HG03039 (cell line): Measurements from ENCODE around the gene XCL1.
"Not testable (repeated sequence)": the region's sequence is repeated elsewhere in the genome, so short reads cannot be mapped to it uniquely, and the experiment has no call there.

Experiments
- ATAC-seq: cut with Tn5 transposase; IDR thresholded peaks from one replicate; pipeline ENCODE4 v1.9.1; 2021; ENCODE audit warnings: mild to moderate bottlenecking, moderate library complexity; ENCODE audit not compliant: unreplicated experiment

The XCL1 gene, protein sequence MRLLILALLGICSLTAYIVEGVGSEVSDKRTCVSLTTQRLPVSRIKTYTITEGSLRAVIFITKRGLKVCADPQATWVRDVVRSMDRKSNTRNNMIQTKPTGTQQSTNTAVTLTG

DNA sequence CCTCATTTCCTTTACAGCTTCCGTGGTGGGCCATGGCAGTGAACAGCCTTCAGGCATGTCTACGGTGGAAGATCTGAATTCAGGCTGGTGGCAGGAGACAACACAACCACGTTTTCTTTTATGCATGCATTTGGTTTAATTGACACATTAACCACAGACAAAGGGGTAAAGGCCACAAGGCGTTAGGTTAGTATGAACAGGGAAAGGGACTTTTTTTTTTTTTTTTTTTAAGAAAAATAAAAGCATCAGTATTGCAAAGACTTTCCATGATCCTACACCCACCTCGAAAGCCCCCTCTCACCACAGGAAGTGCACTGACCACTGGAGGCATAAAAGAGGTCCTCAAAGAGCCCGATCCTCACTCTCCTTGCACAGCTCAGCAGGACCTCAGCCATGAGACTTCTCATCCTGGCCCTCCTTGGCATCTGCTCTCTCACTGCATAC, at the start of gene XCL1:
Gene XCL1, plus strand, starts transcription at position 361 of the 444 bp plus-strand sequence. Its CDS starts 33 bp downstream, at position 394.
- not testable (repeated sequence) for ATAC-seq

DNA sequence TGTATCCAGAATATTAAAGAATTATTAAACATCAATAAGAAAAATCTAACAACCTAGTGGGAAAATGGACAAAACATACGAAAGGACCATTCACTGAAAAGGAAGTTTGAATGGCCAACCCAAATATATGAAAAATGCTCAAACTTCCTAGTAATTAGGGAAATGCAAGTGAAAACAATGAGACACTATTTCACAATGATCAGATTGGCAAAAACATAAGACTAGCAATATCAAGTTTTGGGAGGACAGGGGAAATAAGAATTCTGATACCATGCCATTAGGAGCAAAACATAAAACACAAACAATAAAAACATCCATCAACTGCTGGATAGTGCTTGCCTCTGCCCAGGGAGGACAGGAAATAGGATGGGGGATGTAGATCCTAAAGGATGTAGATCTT, 46.9 kb upstream of the XCL1 start:
- no peak for ATAC-seq

DNA sequence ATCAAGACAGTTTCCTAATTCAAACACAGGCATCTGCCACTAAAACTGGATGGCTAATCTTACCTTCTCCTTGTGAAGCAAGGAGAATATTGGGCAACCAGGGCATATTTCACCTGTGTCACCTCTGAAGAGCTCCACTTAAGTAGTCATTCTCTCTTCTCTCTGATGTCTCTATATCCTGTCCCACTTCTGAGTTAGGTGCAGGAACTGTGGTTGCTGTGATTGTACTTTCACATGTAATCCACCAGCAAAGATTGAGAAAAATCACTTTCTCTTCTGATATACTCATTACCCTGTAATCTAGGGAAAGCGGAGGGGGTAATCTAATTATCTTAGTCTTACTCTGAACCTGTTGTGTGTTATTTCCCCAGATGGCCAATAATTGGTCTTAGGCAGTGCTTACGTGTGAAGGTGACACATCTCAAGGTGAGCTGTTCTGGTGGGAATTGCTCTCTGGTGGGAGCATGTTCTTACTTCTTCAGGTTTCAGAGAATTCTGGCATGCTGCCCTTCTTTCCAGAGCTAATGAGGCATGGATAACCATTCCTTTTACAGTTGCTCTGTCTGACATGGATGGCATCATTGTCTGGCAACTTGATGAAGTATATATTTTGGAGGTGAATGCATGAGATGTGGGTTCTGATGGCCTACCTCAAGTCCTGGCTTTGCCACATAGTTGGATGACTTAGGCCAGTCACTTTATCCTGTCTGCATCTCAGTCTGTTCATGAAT, 44.6 kb upstream of the XCL1 start:
- no peak for ATAC-seq

DNA sequence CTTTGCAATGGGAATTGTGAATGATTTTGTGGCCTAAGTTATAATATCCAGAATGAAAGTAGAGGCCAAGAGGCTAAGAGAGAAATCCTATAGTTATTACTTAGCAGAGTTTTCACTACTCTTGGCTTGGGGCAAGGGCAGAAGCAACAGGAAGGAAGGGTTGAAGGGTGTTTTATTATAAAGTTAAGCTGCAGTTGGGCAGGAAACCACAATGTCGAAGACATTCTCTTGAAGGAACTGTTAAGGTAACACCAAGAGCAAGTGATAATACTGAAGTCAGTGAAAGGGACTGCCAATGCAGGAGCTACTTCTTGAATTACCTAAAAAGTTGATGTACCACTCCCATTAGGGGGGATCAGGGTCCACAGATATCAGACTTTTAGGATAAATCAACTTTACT, 40.9 kb upstream of the XCL1 start:
- ATAC-seq, result no peak

DNA sequence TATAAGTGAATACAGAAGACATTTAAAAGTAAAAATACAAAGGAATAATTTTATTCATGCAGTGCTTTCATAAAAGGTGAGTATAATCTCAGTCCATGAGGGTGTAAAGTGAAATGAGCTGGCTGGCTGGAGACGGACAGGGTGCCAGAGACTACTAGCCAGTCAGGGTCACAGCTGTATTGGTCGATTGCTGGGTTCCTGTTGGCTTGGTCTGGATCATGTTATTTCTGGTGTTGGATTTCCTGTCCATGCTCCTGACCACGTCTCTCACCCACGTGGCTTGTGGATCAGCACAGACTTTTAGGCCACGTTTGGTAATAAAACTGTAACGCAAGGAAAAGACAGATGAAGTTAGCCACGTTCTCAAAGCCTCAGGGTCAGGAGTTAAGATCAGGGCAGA, 35.6 kb upstream of the XCL1 start:
- not testable (repeated sequence) for ATAC-seq

DNA sequence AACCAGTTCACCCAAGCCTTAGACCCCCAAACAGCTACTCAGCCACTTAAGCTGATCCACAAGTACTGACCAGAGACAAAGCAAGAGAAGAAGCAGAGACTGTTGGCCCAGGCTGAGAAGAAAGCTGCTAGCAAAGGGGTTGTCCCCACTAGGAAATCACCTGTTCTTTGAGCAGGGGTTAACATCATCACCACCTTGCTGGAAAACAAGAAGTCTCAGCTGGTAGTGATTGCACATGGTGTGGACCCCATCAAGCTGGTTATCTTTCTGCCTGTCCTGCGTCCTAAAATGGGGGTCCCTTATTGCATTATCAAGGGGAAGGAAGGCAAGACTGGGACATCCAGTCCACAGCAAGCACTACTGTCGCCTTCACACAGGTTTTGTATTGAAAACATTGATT, 33.4 kb upstream of the XCL1 start:
- not testable (repeated sequence) for ATAC-seq

DNA sequence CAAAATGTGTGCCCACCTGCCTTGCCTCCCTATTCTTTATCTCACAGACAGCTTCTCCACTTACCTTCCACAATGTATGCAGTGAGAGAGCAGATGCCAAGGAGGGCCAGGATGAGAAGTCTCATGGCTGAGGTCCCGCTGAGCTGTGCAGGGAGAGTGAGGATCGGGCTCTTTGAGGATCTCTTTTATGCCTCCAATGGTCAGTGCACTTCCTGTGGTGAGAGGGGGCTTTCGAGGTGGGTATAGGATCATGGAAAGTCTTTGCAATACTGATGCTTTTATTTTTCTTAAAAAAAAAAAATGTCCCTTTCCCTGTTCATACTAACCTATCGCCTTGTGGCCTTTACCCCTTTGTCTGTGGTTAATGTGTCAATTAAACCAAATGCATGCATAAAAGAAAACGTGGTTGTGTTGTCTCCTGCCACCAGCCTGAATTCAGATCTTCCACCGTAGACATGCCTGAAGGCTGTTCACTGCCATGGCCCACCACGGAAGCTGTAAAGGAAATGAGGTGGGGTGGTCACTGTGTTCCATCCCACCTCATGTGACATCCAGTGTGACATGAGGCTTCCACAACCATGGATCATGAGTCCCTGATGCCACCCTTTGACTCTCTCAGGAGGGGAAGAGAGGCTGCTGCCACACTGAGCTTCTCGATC, 32.4 kb upstream of the XCL1 start, which contains the start of gene XCL2:
Gene XCL2, minus strand, starts transcription at position 158 of the 659 bp plus-strand sequence. Its CDS starts 33 bp downstream, at position 125.
- not testable (repeated sequence) for ATAC-seq

DNA sequence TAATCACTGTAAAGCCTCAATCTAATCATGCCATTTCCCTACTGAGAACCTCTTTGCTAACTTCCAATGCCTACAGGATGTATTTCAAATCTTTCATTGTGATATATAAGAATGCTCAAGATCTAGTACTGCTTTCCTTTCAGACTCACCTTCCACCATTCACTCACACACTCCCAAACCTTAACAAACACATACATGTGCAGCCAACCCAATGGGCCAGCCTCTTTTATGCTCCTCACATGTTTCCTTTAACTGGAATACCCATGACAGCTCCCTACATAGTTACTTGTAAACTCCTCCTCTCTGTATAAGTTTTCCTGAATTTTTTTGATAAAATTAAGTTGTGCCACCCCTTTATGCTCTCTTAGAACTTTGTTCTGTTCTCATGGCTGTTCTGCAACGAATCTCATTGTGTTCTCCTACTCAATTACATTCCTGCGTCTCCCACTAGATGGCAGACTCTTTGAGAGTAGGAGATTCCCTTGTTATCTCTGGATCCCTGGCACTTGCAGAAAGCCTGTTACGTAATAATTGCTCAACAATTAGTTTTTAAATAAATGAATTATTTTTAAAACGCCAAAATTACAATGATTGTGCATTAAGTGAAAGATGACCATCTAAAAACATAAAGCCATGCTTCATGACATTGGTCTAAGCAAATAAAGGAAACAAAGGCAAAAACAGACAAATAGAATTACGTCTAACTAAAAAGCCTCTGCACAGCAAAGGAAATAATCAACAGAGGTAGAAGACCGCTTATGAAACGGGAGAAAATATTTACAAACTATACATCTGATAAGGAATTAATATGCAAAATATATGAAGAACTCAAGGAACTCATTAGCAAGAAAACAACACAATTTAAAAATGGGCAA, 30.5 kb upstream of the XCL1 start:
- not testable (repeated sequence) for ATAC-seq

DNA sequence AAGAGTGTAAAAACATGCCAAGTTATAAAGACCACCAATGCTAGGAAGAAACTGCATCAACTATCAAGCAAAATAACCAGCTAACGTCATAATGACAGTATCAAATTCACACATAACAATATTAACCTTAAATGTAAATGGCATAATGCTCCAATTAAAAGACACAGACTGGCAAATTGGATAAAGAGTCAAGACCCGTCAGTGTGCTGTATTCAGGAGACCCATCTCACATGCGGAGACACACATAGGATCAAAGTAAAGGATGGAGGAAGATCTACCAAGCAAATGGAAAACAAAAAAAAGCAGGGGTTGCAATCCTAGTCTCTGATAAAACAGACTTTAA, 29.9 kb upstream of the XCL1 start:
- not testable (repeated sequence) for ATAC-seq

DNA sequence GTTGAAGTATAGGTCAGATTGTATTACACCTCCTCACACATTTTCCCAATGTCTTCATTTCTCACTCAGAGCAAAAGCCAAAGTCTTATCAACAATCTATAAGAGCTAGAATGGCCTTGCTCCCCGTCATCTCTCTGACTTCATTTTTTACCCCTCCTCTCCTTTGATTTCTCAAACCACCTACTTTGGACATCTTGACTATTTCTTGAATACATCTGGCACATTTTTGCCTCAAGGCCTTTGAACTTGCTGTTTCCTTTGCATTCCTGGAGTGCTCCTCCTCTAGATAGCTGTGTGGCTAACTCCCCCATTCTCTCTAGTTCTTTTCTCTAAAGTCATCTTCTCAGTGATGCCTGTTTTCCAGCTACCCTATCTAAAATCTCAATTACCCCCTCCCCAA, 25.4 kb upstream of the XCL1 start:
- no peak for ATAC-seq

DNA sequence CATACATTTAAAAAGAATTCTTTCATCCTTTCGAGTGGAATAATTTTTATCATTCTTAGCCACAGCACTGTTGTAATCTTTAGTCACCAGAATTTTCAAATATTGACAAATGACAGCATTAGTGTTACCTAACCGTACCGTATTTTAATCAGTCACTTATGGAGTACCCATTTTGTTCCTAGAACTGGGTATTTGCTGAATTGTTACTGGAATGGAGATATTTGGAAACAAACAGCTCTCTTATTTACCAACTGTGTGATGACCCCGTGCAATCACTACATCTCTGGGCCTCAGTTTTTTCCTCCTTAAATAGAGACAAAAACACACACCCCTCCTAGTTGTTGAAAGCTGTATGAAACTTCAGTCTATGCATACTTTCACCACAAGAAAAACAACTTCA, 24.7 kb upstream of the XCL1 start:
- no peak for ATAC-seq

DNA sequence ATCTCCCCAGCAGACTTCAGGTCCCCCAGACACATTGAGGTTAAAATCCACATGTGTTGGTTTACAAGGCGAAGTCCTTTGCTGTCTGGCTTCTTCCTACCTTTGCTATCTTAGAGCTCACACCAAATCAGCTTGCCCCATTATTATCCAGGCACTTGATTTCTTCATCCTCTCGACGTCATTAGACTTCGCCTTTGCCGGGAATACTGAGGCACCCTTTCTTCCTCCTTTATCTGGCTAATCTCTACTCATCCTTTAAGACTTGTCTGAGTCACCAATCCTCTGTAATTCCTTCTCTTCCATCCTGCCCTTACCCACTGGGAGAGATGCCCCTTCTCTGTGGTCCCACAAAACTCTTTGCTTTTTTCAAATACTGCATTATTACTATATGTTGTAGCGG, 23.4 kb upstream of the XCL1 start:
- no peak for ATAC-seq

DNA sequence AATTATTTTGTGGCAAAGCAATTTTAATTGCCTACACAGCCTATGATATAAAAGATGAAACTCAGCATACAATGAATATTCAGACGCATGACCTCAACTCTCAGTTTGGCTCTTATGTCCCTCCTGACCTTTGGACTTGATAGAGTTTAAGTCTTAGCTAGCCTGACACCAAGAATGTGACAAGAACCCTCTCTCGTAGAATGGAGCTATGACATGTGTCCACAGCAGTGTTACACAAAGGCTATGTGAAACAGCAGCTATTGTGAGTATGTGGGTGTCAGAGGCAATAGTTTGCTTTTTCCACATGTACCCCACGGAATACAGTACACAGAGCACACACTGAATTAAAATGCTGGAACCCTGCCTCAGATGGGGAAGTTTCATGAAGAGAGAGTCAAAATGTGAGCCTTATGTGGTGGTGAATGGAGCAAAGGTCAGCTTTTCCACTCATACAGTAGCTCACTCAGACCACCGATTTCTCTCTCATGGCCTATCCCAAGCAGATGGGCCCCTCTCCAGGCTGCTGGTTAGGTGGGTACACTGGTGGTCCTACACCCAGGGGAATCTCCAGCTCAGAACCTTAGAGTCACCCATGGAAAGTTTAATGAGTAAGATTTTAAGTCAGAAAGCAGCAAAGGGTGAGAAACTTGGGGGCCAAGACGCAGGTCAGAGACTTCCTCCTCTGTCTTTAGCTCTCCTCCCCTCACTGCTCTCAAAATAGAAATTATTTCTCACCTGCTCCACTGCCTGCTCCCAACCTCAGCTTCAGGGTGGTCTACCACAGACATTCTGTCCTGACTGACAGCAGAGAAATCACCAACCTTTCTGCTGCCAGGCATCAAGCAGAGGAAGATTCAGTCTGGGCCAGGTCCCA, 22.5 kb upstream of the XCL1 start:
- ATAC-seq, result no peak

DNA sequence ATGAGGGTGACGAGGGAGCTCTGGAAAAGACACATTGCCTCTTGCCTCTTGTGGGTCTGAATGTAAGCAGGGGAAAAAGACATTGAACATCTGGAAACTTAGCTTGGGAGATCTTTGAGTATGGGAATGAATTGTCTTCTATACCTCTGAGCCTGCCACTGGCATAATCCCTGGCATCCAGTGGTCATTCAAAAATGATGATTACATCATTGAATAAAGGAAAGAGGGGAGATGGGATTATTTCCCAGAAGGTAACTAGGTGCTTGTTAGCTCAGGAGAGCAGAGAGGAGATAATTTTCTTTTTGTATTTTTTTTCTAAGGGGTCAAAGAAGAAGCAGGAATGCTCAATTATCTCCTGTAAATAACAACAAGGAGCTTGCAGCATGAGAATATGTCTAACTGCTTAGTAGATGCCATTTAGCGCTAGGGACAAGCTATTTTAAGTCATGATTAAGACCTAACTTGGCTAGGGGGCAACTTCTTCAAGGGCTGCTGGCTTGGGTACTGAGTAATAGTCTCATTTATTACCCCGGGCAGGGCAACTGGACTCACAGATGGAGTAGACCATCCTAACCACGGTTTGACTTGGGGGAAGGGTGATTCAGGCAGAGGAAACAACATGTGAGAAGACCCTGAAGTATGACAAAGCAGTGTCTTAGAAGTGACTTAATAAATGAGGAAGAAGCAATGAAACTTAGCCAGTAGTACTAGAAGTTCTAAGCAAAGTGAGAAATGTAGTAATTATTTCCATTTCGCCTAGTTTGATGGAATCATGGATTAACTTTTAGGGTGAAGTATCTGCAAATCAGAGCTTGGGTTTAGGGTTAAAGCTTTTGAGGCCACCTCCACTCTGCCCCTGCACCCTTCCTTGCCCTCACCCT, 21.6 kb upstream of the XCL1 start:
- ATAC-seq, result no peak

DNA sequence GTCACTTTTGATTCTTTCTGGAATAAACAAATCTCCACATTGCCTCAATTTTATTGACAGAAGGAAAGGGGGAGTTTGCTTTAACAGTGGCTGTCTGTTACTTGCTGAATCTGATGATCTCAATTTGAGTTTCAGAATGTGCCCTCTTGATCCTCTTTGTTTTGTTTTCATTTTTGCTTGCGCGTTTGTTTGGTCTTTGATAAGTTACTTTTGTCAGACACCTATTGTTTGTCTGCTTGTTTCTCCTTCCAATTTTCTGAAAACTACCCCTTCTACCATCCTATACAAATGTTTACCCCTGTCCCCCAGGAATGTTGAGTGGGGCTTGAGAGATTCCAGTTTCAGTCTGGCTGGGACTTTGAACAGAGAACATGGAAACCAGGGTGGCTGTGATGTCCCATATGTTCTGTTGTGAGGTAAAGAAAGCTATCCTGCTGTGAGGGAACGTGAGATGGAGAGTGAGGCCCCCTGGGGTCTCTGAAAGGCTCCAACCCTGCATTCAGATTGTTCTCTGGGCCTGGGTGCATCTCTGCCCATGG, 20.8 kb upstream of the XCL1 start:
- ATAC-seq, result no peak

DNA sequence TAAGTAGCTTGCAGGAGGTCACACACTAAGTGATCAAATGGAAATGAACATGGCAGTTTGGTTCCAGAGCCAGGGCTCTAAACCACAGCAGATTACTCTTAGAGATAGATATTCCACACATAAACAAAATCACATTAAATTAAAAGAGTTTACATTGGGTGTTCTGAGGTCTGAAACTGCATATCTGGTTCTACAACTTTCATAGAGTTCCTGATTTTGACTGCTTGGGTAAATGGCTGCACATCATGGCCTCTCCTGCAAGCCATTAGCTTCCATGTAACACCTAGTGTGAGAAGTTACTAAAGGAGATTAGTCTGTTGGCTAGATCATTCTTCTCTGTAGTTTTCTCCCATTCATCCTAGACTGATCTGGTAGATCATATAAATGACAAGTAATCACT, 19.8 kb upstream of the XCL1 start:
- ATAC-seq, result no peak

DNA sequence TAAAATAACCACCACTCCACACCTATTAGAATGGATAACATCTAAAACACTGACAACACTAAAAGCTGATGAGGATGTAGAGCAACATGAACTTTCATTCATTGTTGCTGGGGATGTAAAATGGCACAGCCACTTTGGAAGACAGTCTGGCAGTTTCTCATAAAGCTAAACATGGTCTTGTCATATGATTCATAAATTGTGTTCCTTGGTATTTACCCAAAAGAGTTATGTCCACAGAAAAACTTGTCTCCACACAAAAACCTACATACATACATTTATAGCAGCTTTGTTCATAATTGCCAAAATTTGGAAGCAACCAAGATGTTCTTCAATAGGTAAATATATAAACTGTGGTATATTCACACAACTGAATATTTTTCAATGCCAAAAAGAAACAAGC, 16.0 kb upstream of the XCL1 start:
- no peak for ATAC-seq

DNA sequence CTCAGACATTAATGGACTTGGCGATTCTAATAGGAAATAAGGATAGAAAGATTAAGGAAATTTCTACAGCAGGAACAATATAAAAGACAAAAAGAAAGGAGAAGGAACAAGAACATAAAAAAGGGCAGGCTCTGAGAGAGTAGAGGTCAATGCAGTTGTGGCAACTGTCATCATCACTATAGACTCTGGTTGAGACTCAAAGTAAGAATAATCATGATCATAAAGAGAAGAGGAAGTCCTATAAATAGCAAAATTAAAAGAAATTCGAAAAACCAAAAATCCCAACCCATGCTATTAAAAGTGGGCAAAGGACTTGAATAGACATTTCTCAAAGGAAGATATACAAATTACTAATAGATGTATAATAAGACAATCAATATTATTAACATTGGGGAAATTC, 14.4 kb upstream of the XCL1 start:
- ATAC-seq, result no peak

DNA sequence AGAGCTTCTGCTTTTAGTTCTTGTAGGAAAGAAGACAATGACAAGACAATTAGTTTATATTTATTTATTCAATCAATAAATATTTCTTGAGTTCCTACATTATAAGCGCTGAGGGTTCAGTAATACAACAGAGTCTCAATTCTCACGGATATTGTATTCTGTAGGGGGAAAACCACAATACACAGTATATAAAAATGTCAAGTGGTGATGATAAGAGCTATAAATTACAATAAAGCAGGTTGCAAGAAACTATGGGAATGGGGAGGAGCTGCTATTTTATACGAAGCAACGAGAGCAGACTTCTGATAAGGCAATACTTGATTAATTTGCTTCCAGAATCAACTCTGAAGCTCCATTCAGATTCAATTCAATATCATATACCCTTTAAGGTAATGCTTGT, 10.6 kb upstream of the XCL1 start:
- ATAC-seq, result no peak
